GM12878 (cell line): ENCODE results near the gene EEF1A2.

Source experiments
- CTCF ChIP-seq, 3 experiments: IDR thresholded peaks in 2 of 3; conservative IDR thresholded peaks in 1 of 3; 2 replicates each; pipeline ENCODE4 v1.5.1; 2011; ENCODE audit warnings: low read depth in 3 of 3, low read length in 3 of 3, mild to moderate bottlenecking in 3 of 3, control low read depth in 2 of 3, moderate library complexity in 2 of 3, inconsistent platforms in 1 of 3, mixed read lengths in 1 of 3; ENCODE audit not compliant: control insufficient read depth in 2 of 3, insufficient read depth in 1 of 3; ENCODE audit errors: extremely low read depth in 1 of 3
- EP300 ChIP-seq, 2 experiments: fragments of 150-350 bp in 1 of 2; IDR thresholded peaks; 2 replicates each; pipeline ENCODE4 v1.6.1; 2011 to 2012; ENCODE audit warnings: low read depth in 2 of 2, low read length in 2 of 2, borderline replicate concordance in 1 of 2, improper control_type of control experiment in 1 of 2, inconsistent platforms in 1 of 2; ENCODE audit not compliant: control insufficient read depth in 1 of 2
- ESRRA ChIP-seq: IDR thresholded peaks from 2 replicates; pipeline ENCODE4 v1.6.1; 2012; ENCODE audit warnings: mild to moderate bottlenecking, low read length, improper control_type of control experiment
- FOS ChIP-seq: IDR thresholded peaks from 3 replicates; pipeline ENCODE4 v1.6.1; 2011; ENCODE audit warnings: borderline replicate concordance; ENCODE audit not compliant: insufficient read length; ENCODE audit errors: extremely low read depth
- JUND ChIP-seq: IDR thresholded peaks from 2 replicates; pipeline ENCODE4 v1.6.1; 2012; ENCODE audit warnings: low read depth, mild to moderate bottlenecking, low read length, improper control_type of control experiment, moderate library complexity
- RELA ChIP-seq: fragments of 450-650 bp; IDR thresholded peaks from 2 replicates; pipeline ENCODE4 v1.8.0; 2014; ENCODE audit warnings: borderline replicate concordance; ENCODE audit not compliant: partially characterized antibody
- REST ChIP-seq: IDR thresholded peaks from 2 replicates; pipeline ENCODE4 v1.6.1; 2012; ENCODE audit warnings: mild to moderate bottlenecking, low read depth, low read length
- RFX5 ChIP-seq: IDR thresholded peaks from 2 replicates; pipeline ENCODE4 v1.6.1; 2011; ENCODE audit warnings: low read depth, low read length, improper control_type of control experiment
- ZNF687 ChIP-seq: fragments of 450-650 bp; IDR thresholded peaks from 2 replicates; pipeline ENCODE4 v1.6.1; 2017; ENCODE audit warnings: mild to moderate bottlenecking, moderate library complexity

- TF ChIP-seq JUND (no peak), ZNF687 (no peak), FOS (no peak), CTCF (IDR thresholded peaks at IDR 0.05 in 2 of 3, conservative IDR thresholded peaks at IDR 0.05 in 1 of 3; ENCODE audit: control insufficient read depth in 2 of 3, extremely low read depth in 1 of 3, insufficient read depth in 1 of 3, low read depth in 3 of 3, low read length in 3 of 3) (no peak), ESRRA (no peak), EP300 (IDR thresholded peaks at IDR 0.05; ENCODE audit: borderline replicate concordance in 1 of 2, control insufficient read depth in 1 of 2, low read depth in 2 of 2, low read length in 2 of 2) (no peak), RFX5 (no peak), RELA (no peak), REST (no peak)
Observed at GRCh38 chr20:63438121-63438520, 60.8 kb downstream of the EEF1A2 start.
